HG02970 (cell line): ENCODE measurements around the gene THOC6.
"Not testable (repeated sequence)": the region's sequence is repeated elsewhere in the genome, so short reads cannot be mapped to it uniquely, and the experiment has no call there.

Experiments used
- ATAC-seq: cut with Tn5 transposase; IDR thresholded peaks from one replicate; pipeline ENCODE4 v1.9.1; 2021; ENCODE audit warnings: mild to moderate bottlenecking, moderate library complexity, moderate number of reproducible peaks; ENCODE audit not compliant: unreplicated experiment, low FRiP score

Gene THOC6

GRCh38 chr16:3051009-3051408, 27.2 kb downstream of the THOC6 start:
- no peak for ATAC-seq

GRCh38 chr16:3051494-3051893, 27.7 kb downstream of the THOC6 start:
- no peak for ATAC-seq

- not testable (repeated sequence) for ATAC-seq
These were observed 28.9 kb downstream of the THOC6 start for GRCh38 chr16:3052571-3053329.

- not testable (repeated sequence) for ATAC-seq
These were observed 29.5 kb downstream of the THOC6 start for GRCh38 chr16:3053330-3053710.

GRCh38 chr16:3054965-3055733, 31.3 kb downstream of the THOC6 start:
- ATAC-seq, result no peak

- not testable (repeated sequence) for ATAC-seq
These were observed 31.9 kb downstream of the THOC6 start for GRCh38 chr16:3055734-3056115.

- no peak for ATAC-seq
These were observed 32.7 kb downstream of the THOC6 start for GRCh38 chr16:3056336-3057180.

- no peak for ATAC-seq
These were observed 33.6 kb downstream of the THOC6 start for GRCh38 chr16:3057181-3058138.

- peak; percentile 2 for ATAC-seq
These were observed 34.5 kb downstream of the THOC6 start for GRCh38 chr16:3058139-3059030.

GRCh38 chr16:3059041-3059722, 35.3 kb downstream of the THOC6 start:
- ATAC-seq, result peak; percentile 89

GRCh38 chr16:3059723-3060242, 35.9 kb downstream of the THOC6 start:
- ATAC-seq, result no peak

GRCh38 chr16:3060339-3061127, 36.7 kb downstream of the THOC6 start:
- ATAC-seq, result no peak

GRCh38 chr16:3062553-3062952, 38.7 kb downstream of the THOC6 start:
- ATAC-seq, result no peak

- ATAC-seq, result no peak
These were observed 40.0 kb downstream of the THOC6 start for GRCh38 chr16:3063625-3064386.

- no peak for ATAC-seq
These were observed 41.4 kb downstream of the THOC6 start, which contains the start of gene IL32 for GRCh38 chr16:3065069-3065741. TSS of gene IL32 (plus strand) at chr16:3065640. CDS start at chr16:3065812, 172 bp downstream.
